GM12878 (cell line): Measurements from ENCODE around the gene LAMC3. TPM values are rescaled to one million over a fixed set of nuclear protein-coding genes. Genes with fewer than 3 reads are reported as not detected.

ENCODE experiments used
- ATAC-seq: fragments of 200-7000 bp; cut with Tn5 transposase; 3 replicates; pipeline ENCODE4 v1.9.1; 2020; ENCODE audit warnings: mild to moderate bottlenecking, moderate library complexity
- BruUV-seq: library from RNA; stranded (reverse); fragments of 400-500 nt; replicated peaks from 2 replicates; lab custom pipeline; 2021; lab: Mats Ljungman, UMichigan
- CTCF ChIA-PET: fragments of 300-600 bp; sonication (Branson Sonifier 250); formaldehyde crosslinking; extraction: SDS; loops from one replicate; lab custom pipeline; 2021; ENCODE audit warnings: inconsistent platforms; lab: Yijun Ruan, JAX
- POLR2A ChIA-PET: fragments of 350-600 bp; formaldehyde crosslinking; extraction: SDS; loops from one replicate; lab custom pipeline; 2021; ENCODE audit warnings: inconsistent platforms; lab: Charles Lee
- RAD21 ChIA-PET: fragments of 300-600 bp; sonication (Branson Sonifier 250); formaldehyde crosslinking; loops from one replicate; lab custom pipeline; 2023; ENCODE audit warnings: antibody characterized with exemption; ENCODE audit not compliant: unreplicated experiment; lab: Charles Lee
- SMC1A ChIA-PET: fragments of 300-600 bp; sonication (Branson Sonifier 250); formaldehyde crosslinking; loops from one replicate; lab custom pipeline; 2023; ENCODE audit not compliant: unreplicated experiment, uncharacterized antibody; lab: Charles Lee
- DNase-seq: peaks from one replicate; pipeline ENCODE4 v3.0.0-alpha.2; 2011; ENCODE audit warnings: low read depth, low spot score
- FAIRE-seq: peaks from 3 replicates; lab custom pipeline; 2011; peaks lifted over from hg19 to GRCh38; lab: Jason Lieb, UNC
- H2AFZ ChIP-seq: 2 replicates; pipeline ENCODE4 v1.6.0; 2011; ENCODE audit warnings: low read depth, low read length, control low read depth; ENCODE audit not compliant: control insufficient read depth
- H3K27ac ChIP-seq: 2 replicates; pipeline ENCODE4 v1.5.1; 2011; ENCODE audit warnings: control low read depth; ENCODE audit not compliant: control insufficient read depth, insufficient read depth
- H3K27me3 ChIP-seq, 2 experiments: replicated peaks in 1 of 2; 2 replicates each; pipeline versions ENCODE4 v1.6.0 to v1.6.1; 2011; ENCODE audit warnings: low read length in 1 of 2; ENCODE audit not compliant: control insufficient read depth in 2 of 2, insufficient read depth in 2 of 2
- H3K36me3 ChIP-seq, 2 experiments: 2 replicates each; pipeline ENCODE4 v1.5.1; 2011; ENCODE audit warnings: low read length in 1 of 2; ENCODE audit not compliant: control insufficient read depth in 2 of 2, insufficient read depth in 2 of 2
- H3K4me1 ChIP-seq: 2 replicates; pipeline ENCODE4 v1.6.1; 2011; ENCODE audit warnings: mild to moderate bottlenecking, low read length, moderate library complexity, mixed read lengths; ENCODE audit not compliant: control insufficient read depth, insufficient read depth
- H3K4me2 ChIP-seq: 2 replicates; pipeline ENCODE4 v1.6.0; 2011; ENCODE audit warnings: control low read depth; ENCODE audit not compliant: control insufficient read depth, insufficient read depth
- H3K4me3 ChIP-seq: fragments of 200-600 bp; sonication (generic); 2 replicates; pipeline ENCODE4 v1.5.1; 2016
- H3K79me2 ChIP-seq: 2 replicates; pipeline ENCODE4 v1.6.0; 2011; ENCODE audit warnings: low read length; ENCODE audit not compliant: control insufficient read depth, insufficient read depth
- H3K9ac ChIP-seq: 2 replicates; pipeline ENCODE4 v1.8.0; 2011; ENCODE audit warnings: low read length, control low read depth, mixed read lengths; ENCODE audit not compliant: control insufficient read depth, insufficient read depth
- H3K9me3 ChIP-seq: replicated peaks from 3 replicates; pipeline ENCODE4 v1.5.1; 2011; ENCODE audit warnings: mild to moderate bottlenecking, low read length; ENCODE audit not compliant: control insufficient read depth, insufficient read depth
- H4K20me1 ChIP-seq: 2 replicates; pipeline ENCODE4 v1.6.0; 2011; ENCODE audit not compliant: control insufficient read depth, insufficient read depth
- BCL11A ChIP-seq: IDR thresholded peaks from 2 replicates; pipeline ENCODE4 v1.6.1; 2011; ENCODE audit warnings: low read depth, low read length
- EP300 ChIP-seq, 2 experiments: fragments of 150-350 bp in 1 of 2; IDR thresholded peaks; 2 replicates each; pipeline ENCODE4 v1.6.1; 2011 to 2012; ENCODE audit warnings: low read depth in 2 of 2, low read length in 2 of 2, borderline replicate concordance in 1 of 2, improper control_type of control experiment in 1 of 2, inconsistent platforms in 1 of 2; ENCODE audit not compliant: control insufficient read depth in 1 of 2
- HDAC6 ChIP-seq: fragments of 200-600 bp; sonication (generic); IDR thresholded peaks from one replicate; pipeline ENCODE4 v1.8.0; 2017; ENCODE audit warnings: antibody characterized with exemption; ENCODE audit not compliant: unreplicated experiment
- IKZF2 ChIP-seq, 2 experiments: fragments of 450-650 bp; IDR thresholded peaks; 2 replicates each; pipeline ENCODE4 v1.6.1; 2017; ENCODE audit warnings: mild to moderate bottlenecking in 2 of 2, moderate library complexity in 2 of 2
- MYB ChIP-seq: fragments of 150-350 bp; IDR thresholded peaks from 2 replicates; pipeline ENCODE4 v1.6.1; 2014; ENCODE audit warnings: mild to moderate bottlenecking, low read depth, low read length, borderline replicate concordance
- NR2C1 ChIP-seq: fragments of 450-650 bp; IDR thresholded peaks from 2 replicates; pipeline ENCODE4 v1.6.1; 2017; ENCODE audit warnings: antibody characterized with exemption, mild to moderate bottlenecking, moderate library complexity
- POU2F2 ChIP-seq: IDR thresholded peaks from 3 replicates; pipeline ENCODE4 v1.6.1; 2011; ENCODE audit warnings: low read depth, mild to moderate bottlenecking, low read length, borderline replicate concordance
- SIN3A ChIP-seq: IDR thresholded peaks from 2 replicates; pipeline ENCODE4 v1.6.1; 2012; ENCODE audit warnings: low read depth, low read length, improper control_type of control experiment
- SUZ12 ChIP-seq: fragments of 200-600 bp; sonication (generic); IDR thresholded peaks from one replicate; pipeline ENCODE4 v1.6.1; 2018; ENCODE audit warnings: antibody characterized with exemption, mild to moderate bottlenecking; ENCODE audit not compliant: unreplicated experiment
- WGBS: methylation state at CpG from one replicate; pipeline ENCODE4 v1.1.6; 2016; ENCODE audit warnings: low lambda C conversion rate; ENCODE audit not compliant: insufficient replicate concordance, insufficient coverage; ENCODE audit errors: missing lambda C conversion rate; 5-methylcytosine and 5-hydroxymethylcytosine counted together
- in situ Hi-C: fragments of 300-500 bp; cut with MboI; formaldehyde crosslinking; loops from 9 replicates; pipeline ENCODE4 v1.14.3; 2018; ENCODE audit warnings: mixed read lengths
- intact Hi-C: fragments of 100-400 bp; cut with micrococcal nuclease; formaldehyde crosslinking; loops from one replicate; pipeline ENCODE4 v1.14.2; 2022; ENCODE audit not compliant: unreplicated experiment
- polyA plus RNA-seq, 11 experiments: library from polyadenylated mRNA; depleted of rRNA in 4 of 11; unstranded in 6 of 11; stranded (reverse) in 5 of 11; fragments of >200 nt; fragmentation: Nextera tagmentation in 4 of 11; fragmentation: Illumina TruSeq in 1 of 11; extraction: Ambion mirVana in 4 of 11; extraction: Trizol in 1 of 11; gene quantifications; 1 replicate in 1 of 11; 2 replicates in 10 of 11; pipeline versions ENCODE4 v1.2.1 to v1.2.3, GENCODE V29; 2011 to 2016; ENCODE audit warnings: inconsistent platforms in 2 of 11, missing spikeins in 2 of 11, low read depth in 1 of 11
- total RNA-seq, 4 experiments: library from RNA; depleted of rRNA in 3 of 4; stranded (reverse); fragments of >200 nt in 3 of 4; fragmentation: Illumina TruSeq in 1 of 4; extraction: Trizol in 1 of 4; gene quantifications; 2 replicates each; pipeline versions ENCODE4 v1.2.1 to v1.2.3, GENCODE V29; 2013 to 2021
- TF ChIP-seq, protein P1 (sequence below): fragments of 450-650 bp; IDR thresholded peaks from 2 replicates; pipeline ENCODE4 v1.6.1; 2014; ENCODE audit warnings: mild to moderate bottlenecking
- TF ChIP-seq, protein P2 (sequence below): IDR thresholded peaks from 2 replicates; pipeline ENCODE4 v1.6.1; 2011; ENCODE audit warnings: borderline replicate concordance, low read depth, mild to moderate bottlenecking, moderate library complexity, mixed read lengths, low read length; ENCODE audit not compliant: insufficient read depth; ENCODE audit errors: extremely low read length
- TF ChIP-seq, protein P3 (sequence below): fragments of 450-650 bp; IDR thresholded peaks from 2 replicates; pipeline ENCODE4 v1.6.1; 2017; ENCODE audit warnings: mild to moderate bottlenecking
- TF ChIP-seq, protein P4 (sequence below): fragments of 450-650 bp; IDR thresholded peaks from 2 replicates; pipeline ENCODE4 v1.6.1; 2016; ENCODE audit warnings: mild to moderate bottlenecking

Gene LAMC3
- total and polyA plus RNA-seq, 10 of the 15 experiments (the other 5 are each of a cell fraction or from before 2014, with no cell fraction given), result under 0.01 to 0.08 TPM; not detected in 8

DNA sequence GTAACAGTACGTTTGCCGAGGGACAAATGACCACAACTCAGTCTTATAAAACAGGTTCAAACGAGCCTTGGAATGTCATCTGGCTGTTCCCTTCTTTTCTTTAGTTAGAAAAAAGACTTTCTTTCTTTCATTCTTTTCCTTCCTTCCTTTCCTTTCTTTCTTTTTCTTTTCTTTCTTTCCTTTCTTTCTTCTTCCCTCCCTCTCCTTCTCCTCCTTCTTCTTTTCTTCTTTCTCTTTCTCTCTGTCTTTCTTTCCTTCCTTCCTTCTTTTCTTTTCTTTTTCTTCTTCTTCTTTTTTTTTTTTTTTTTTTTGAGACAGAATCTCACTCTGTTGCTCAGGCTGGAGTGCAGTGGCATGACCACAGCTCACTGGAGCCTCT is 9.7 kb upstream of the LAMC3 start:
- no peak for ATAC-seq
- H2AFZ ChIP-seq, result no peak overlapping the region
- POLR2A ChIA-PET, result no interaction called here
- RAD21 ChIA-PET, result interaction anchor here (1.7 to 1.9 kb wide), 2 partner anchors 47 to 129 kb away, joined by 7 to 16 read pairs; no protein-coding TSS in a partner anchor
- peaks cover 0 to 2% of the 10 kb centered on the region in 2 experiments; a peak in 2 of 4 replicates for H3K27me3 ChIP-seq
- BruUV-seq, result no TSS peak
- in situ Hi-C loops (no loop called here), intact Hi-C loops (loop anchor here (5.0 kb wide), 1 partner anchor 287 kb away; no protein-coding TSS in a partner anchor)
- no peaks in the 10 kb centered on the region for H4K20me1 ChIP-seq
- H3K4me1 ChIP-seq, result no peaks in the 10 kb centered on the region
- no peaks in the 10 kb centered on the region for H3K79me2 ChIP-seq
- H3K4me2 ChIP-seq, result no peak overlapping the region
- 33% methylated on average over 3 of the region's 3 CpGs for WGBS
- no peak overlapping the region for H3K4me3 ChIP-seq
- SMC1A ChIA-PET, result interaction anchor here (1.0 kb wide), 1 partner anchor 293 kb away, joined by 4 read pairs; no protein-coding TSS in a partner anchor
- CTCF ChIA-PET, result interaction anchor here (0.5 to 1.5 kb wide), 5 partner anchors 66 to 1874 kb away, joined by 3 to 10 read pairs (median 3); no protein-coding TSS in a partner anchor
- no peaks in the 10 kb centered on the region for H3K9me3 ChIP-seq
- TF ChIP-seq HDAC6 (no peak), BCL11A (no peak), SIN3A (no peak), NR2C1 (no peak), SUZ12 (no peak), EP300 (IDR thresholded peaks at IDR 0.05; ENCODE audit: borderline replicate concordance in 1 of 2, control insufficient read depth in 1 of 2, low read depth in 2 of 2, low read length in 2 of 2) (no peak), MYB (no peak), POU2F2 (no peak), IKZF2 (IDR thresholded peaks at IDR 0.05) (no peak)
- TF ChIP-seq, protein P1, sequence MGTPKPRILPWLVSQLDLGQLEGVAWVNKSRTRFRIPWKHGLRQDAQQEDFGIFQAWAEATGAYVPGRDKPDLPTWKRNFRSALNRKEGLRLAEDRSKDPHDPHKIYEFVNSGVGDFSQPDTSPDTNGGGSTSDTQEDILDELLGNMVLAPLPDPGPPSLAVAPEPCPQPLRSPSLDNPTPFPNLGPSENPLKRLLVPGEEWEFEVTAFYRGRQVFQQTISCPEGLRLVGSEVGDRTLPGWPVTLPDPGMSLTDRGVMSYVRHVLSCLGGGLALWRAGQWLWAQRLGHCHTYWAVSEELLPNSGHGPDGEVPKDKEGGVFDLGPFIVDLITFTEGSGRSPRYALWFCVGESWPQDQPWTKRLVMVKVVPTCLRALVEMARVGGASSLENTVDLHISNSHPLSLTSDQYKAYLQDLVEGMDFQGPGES, result no peak
- TF ChIP-seq, protein P2, sequence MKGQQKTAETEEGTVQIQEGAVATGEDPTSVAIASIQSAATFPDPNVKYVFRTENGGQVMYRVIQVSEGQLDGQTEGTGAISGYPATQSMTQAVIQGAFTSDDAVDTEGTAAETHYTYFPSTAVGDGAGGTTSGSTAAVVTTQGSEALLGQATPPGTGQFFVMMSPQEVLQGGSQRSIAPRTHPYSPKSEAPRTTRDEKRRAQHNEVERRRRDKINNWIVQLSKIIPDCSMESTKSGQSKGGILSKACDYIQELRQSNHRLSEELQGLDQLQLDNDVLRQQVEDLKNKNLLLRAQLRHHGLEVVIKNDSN, result no peak
- TF ChIP-seq, protein P3, sequence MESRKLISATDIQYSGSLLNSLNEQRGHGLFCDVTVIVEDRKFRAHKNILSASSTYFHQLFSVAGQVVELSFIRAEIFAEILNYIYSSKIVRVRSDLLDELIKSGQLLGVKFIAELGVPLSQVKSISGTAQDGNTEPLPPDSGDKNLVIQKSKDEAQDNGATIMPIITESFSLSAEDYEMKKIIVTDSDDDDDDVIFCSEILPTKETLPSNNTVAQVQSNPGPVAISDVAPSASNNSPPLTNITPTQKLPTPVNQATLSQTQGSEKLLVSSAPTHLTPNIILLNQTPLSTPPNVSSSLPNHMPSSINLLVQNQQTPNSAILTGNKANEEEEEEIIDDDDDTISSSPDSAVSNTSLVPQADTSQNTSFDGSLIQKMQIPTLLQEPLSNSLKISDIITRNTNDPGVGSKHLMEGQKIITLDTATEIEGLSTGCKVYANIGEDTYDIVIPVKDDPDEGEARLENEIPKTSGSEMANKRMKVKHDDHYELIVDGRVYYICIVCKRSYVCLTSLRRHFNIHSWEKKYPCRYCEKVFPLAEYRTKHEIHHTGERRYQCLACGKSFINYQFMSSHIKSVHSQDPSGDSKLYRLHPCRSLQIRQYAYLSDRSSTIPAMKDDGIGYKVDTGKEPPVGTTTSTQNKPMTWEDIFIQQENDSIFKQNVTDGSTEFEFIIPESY, result no peak
- TF ChIP-seq, protein P4, sequence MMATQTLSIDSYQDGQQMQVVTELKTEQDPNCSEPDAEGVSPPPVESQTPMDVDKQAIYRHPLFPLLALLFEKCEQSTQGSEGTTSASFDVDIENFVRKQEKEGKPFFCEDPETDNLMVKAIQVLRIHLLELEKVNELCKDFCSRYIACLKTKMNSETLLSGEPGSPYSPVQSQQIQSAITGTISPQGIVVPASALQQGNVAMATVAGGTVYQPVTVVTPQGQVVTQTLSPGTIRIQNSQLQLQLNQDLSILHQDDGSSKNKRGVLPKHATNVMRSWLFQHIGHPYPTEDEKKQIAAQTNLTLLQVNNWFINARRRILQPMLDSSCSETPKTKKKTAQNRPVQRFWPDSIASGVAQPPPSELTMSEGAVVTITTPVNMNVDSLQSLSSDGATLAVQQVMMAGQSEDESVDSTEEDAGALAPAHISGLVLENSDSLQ, result no peak
- TF ChIP-seq, all 136 proteins: peak for 0
- Histone ChIP-seq H3K27ac (no peak overlapping the region), H3K9ac (no peak overlapping the region), H3K36me3 (no peaks in the 10 kb centered on the region)
- FAIRE-seq (no peak), DNase-seq (no peak)
